Left ventricle myocardium inferior (tissue), 1 donor: ENCODE results near the gene PLEKHG5. TPM values are rescaled to one million over a fixed set of nuclear protein-coding genes. Genes with fewer than 3 reads are reported as not detected.

Experiments
- DNase-seq: peaks from one replicate; pipeline ENCODE4 v3.0.0-alpha.2; 2020
- H3K27ac ChIP-seq: fragments of 200-600 bp; replicated peaks from 2 replicates; pipeline ENCODE4 v1.8.0; 2021
- H3K27me3 ChIP-seq: fragments of 200-600 bp; 2 replicates; pipeline ENCODE4 v1.8.0; 2021; ENCODE audit warnings: low read depth
- H3K36me3 ChIP-seq: fragments of 200-600 bp; 2 replicates; pipeline ENCODE4 v1.8.0; 2021
- H3K4me1 ChIP-seq: fragments of 200-600 bp; 2 replicates; pipeline ENCODE4 v1.8.0; 2021
- H3K4me3 ChIP-seq: fragments of 200-600 bp; 2 replicates; pipeline ENCODE4 v1.8.0; 2021; ENCODE audit warnings: mild to moderate bottlenecking, moderate library complexity
- H3K9me3 ChIP-seq: fragments of 200-600 bp; replicated peaks from 2 replicates; pipeline ENCODE4 v1.8.0; 2021
- intact Hi-C: fragments of 100-400 bp; cut with micrococcal nuclease; formaldehyde crosslinking; loops from one replicate; pipeline ENCODE4 v1.11.0; 2022
- total RNA-seq: library from RNA; stranded (reverse); fragmentation: NEBNext Ultra II Directional; extraction: Animal tissue kit (Norgen Biotek cat#: 25700); gene quantifications from one replicate; pipeline ENCODE4 v1.2.1, GENCODE V29; 2021
- TF ChIP-seq, protein P1 (sequence below): fragments of 200-600 bp; IDR thresholded peaks from 2 replicates; pipeline ENCODE4 v1.8.0; 2021; ENCODE audit warnings: antibody characterized with exemption, mild to moderate bottlenecking, borderline replicate concordance
- donor health status: DM: no; HTN: yes; CAD: no; lungs with severe emphysema.

PLEKHG5 gene
- total RNA-seq, 1 donor from 2014 or later = 16.2 TPM

DNA sequence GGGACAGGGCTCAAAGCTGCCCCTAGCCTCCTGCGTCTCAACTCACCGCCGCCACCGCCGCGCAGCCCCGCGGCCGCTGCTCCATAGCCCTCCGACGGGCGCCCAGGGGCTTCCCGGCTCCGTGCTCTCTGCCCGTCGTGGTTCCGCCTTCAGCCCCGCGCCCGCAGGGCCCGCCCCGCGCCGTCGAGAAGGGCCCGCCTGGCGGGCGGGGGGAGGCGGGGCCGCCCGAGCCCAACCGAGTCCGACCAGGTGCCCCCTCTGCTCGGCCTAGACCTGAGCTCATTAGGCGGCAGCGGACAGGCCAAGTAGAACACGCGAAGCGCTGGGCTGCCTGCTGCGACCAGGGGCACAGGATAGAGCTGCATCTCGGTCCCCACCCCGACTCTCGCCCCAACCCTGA, 25.4 kb downstream of the PLEKHG5 start, which contains the start of gene TNFRSF25:
Gene TNFRSF25, minus strand, starts transcription at position 151 of the 400 bp plus-strand sequence. Its CDS starts 66 bp downstream, at position 85.
- intact Hi-C loops = no loop called here
- peaks cover 21% of the 10 kb centered on the region for H3K27me3 ChIP-seq
- H3K27ac ChIP-seq = peak within 1 kb of the TSS; percentile 2

DNA sequence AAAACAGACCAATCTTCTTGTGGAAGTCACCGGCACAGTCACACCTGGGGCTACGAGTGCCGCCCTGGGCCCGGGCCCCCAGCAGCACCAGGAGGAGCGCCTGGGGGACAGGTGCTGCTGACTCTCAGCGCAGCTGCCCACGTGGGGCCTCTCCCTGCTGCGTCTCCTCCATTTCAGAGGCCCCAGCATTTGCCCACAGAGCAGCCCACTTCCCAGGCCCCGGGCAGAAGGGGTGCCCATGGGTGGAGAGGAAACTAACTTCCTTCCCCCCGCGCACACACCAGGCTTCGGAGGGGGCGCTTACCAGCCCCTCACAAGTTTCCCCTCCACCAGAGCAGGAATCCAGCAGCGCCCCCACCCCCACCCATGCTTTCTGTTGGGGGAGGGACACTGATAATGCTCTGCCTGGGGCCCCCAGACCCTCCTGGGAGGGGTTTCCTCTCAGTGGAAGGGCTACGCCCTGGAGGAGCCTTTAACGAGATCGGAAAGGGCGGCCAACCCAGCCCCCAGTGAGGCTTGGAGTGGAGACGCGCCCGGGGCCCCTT, 25.9 kb downstream of the PLEKHG5 start:
- peak overlapping the region; percentile 14 for H3K4me3 ChIP-seq
- TF ChIP-seq, protein P1, sequence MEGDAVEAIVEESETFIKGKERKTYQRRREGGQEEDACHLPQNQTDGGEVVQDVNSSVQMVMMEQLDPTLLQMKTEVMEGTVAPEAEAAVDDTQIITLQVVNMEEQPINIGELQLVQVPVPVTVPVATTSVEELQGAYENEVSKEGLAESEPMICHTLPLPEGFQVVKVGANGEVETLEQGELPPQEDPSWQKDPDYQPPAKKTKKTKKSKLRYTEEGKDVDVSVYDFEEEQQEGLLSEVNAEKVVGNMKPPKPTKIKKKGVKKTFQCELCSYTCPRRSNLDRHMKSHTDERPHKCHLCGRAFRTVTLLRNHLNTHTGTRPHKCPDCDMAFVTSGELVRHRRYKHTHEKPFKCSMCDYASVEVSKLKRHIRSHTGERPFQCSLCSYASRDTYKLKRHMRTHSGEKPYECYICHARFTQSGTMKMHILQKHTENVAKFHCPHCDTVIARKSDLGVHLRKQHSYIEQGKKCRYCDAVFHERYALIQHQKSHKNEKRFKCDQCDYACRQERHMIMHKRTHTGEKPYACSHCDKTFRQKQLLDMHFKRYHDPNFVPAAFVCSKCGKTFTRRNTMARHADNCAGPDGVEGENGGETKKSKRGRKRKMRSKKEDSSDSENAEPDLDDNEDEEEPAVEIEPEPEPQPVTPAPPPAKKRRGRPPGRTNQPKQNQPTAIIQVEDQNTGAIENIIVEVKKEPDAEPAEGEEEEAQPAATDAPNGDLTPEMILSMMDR = no peak
- peaks cover 28% of the 10 kb centered on the region for H3K4me1 ChIP-seq
- no peak overlapping the region for H3K27ac ChIP-seq
- DNase-seq = no peak
- peaks cover 52% of the 10 kb centered on the region for H3K36me3 ChIP-seq
- intact Hi-C loops = no loop called here
- no peaks in the 10 kb centered on the region for H3K9me3 ChIP-seq
- H3K27me3 ChIP-seq = peaks cover 26% of the 10 kb centered on the region

More for the DNA sequence above, 25.4 kb downstream of the PLEKHG5 start, which contains the start of gene TNFRSF25:
- TF ChIP-seq, protein P1 = no peak
- Histone ChIP-seq H3K36me3 (peaks cover 56% of the 10 kb centered on the region), H3K4me1 (peaks cover 23% of the 10 kb centered on the region), H3K9me3 (no peaks in the 10 kb centered on the region), H3K4me3 (peak within 1 kb of the TSS; percentile 14)
- no peak for DNase-seq

DNA sequence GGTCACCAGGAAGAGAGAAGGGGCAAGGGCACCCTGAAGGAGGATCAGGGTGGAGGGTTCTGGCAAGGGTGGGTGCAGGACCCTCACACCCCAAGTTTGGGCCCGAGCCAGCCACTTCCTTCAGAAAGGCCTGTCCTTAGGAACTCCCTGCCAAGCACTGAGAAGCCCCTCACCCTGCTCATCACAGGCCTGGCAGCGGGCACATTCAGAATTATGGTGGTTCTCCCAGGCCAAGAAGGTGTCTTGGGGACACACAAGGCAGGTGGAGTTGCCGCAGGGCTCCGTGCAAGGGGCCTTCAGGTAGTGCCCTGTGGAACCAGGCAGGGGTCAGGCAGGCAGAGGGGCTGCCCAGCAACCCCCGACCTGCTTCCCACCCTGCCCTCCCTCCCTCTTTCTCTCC, 26.6 kb downstream of the PLEKHG5 start:
- intact Hi-C loops = no loop called here
- peaks cover 32% of the 10 kb centered on the region for H3K27me3 ChIP-seq
- H3K4me3 ChIP-seq = no peak overlapping the region
- peaks cover 34% of the 10 kb centered on the region for H3K4me1 ChIP-seq
- H3K27ac ChIP-seq = peak overlapping the region; percentile 2
- TF ChIP-seq, protein P1 = no peak
- H3K36me3 ChIP-seq = peaks cover 45% of the 10 kb centered on the region
- no peaks in the 10 kb centered on the region for H3K9me3 ChIP-seq
- no peak for DNase-seq

DNA sequence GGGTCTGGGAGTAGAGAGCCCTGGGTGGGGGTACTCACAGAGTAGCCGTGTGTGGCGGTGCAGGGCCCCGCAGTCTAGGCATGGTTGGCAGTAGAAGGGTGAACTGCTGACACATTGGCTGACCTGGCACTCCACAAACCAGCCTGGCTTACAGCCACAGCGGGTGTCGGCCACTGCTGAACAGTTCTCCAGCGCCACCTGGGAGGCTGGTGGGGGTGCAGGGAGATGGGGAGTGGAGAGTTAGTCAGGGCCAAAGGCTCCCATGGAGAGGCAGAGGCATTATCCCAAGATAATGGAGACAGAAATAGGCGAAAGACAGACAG, 27.0 kb downstream of the PLEKHG5 start:
- Histone ChIP-seq H3K27me3 (peaks cover 36% of the 10 kb centered on the region), H3K9me3 (no peaks in the 10 kb centered on the region), H3K36me3 (peaks cover 41% of the 10 kb centered on the region), H3K4me1 (peaks cover 37% of the 10 kb centered on the region), H3K27ac (peak overlapping the region; percentile 16), H3K4me3 (no peak overlapping the region)
- TF ChIP-seq, protein P1 = peak; percentile 44
- peak; percentile 79 for DNase-seq
- intact Hi-C loops = no loop called here

DNA sequence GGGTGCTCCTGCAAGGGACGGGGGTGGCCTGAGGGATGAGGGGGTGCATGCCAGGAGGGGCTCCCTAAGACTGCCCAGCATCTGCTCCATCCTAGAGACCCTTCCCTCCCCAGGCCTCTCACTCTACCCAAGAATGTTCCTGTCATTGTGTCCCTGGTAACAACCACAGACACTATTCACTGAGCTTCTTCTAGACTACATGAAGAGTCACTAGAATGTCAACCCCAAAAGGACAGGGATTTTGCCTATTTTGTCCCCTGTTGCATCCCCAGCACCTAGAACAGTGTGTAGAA, 28.4 kb downstream of the PLEKHG5 start:
- Histone ChIP-seq H3K4me3 (no peak overlapping the region), H3K27me3 (peaks cover 50% of the 10 kb centered on the region), H3K36me3 (peaks cover 28% of the 10 kb centered on the region), H3K4me1 (peaks cover 37% of the 10 kb centered on the region), H3K27ac (no peak overlapping the region), H3K9me3 (no peaks in the 10 kb centered on the region)
- intact Hi-C loops = no loop called here
- no peak for DNase-seq
- TF ChIP-seq, protein P1 = no peak
